ENCODE results near the gene CSMD2.

GRCh38 chr1:33684396-33685179 is 480.4 kb downstream of the CSMD2 start:
- TF ChIP-seq CTCF (IDR thresholded peaks at IDR 0.05) = no peak
- TF ChIP-seq POLR2A (IDR thresholded peaks at IDR 0.05) = no peak
